Measurements from ENCODE around the gene VSIG10L2. TPM values are rescaled to one million over a fixed set of nuclear protein-coding genes. Genes with fewer than 3 reads are reported as not detected.
"Not testable (repeated sequence)": the region's sequence is repeated elsewhere in the genome, so short reads cannot be mapped to it uniquely, and the experiment has no call there.

Gene VSIG10L2
- total RNA-seq, 4 donors from 2014 or later, result under 0.01 to 0.27 (median 0.09) TPM; not detected in 1

- peaks cover 3 to 36% (median 6%) of the 10 kb centered on the region in 4 donors for H3K27me3 ChIP-seq
- H3K36me3 ChIP-seq, result peaks cover 0 to 16% (median 0%) of the 10 kb centered on the region in 3 donors
- TF ChIP-seq, protein P1, sequence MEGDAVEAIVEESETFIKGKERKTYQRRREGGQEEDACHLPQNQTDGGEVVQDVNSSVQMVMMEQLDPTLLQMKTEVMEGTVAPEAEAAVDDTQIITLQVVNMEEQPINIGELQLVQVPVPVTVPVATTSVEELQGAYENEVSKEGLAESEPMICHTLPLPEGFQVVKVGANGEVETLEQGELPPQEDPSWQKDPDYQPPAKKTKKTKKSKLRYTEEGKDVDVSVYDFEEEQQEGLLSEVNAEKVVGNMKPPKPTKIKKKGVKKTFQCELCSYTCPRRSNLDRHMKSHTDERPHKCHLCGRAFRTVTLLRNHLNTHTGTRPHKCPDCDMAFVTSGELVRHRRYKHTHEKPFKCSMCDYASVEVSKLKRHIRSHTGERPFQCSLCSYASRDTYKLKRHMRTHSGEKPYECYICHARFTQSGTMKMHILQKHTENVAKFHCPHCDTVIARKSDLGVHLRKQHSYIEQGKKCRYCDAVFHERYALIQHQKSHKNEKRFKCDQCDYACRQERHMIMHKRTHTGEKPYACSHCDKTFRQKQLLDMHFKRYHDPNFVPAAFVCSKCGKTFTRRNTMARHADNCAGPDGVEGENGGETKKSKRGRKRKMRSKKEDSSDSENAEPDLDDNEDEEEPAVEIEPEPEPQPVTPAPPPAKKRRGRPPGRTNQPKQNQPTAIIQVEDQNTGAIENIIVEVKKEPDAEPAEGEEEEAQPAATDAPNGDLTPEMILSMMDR (IDR thresholded peaks at IDR 0.05), result no peak
- TF ChIP-seq POLR2A (IDR thresholded peaks at IDR 0.05), result no peak
- H3K9me3 ChIP-seq, result no peaks in the 10 kb centered on the region
- H3K4me3 ChIP-seq, result peak within 1 kb of the TSS; percentile 48 to 73 (median 60)
- DNase-seq, result no peak
- H3K27ac ChIP-seq, result no peak within 1 kb of the TSS
- 2 to 16% methylated on average over 18 to 29 of the region's 81 CpGs for WGBS, 2 donors
- intact Hi-C loops (cut with DNase I), result no loop called here
- H3K4me1 ChIP-seq, result peaks cover 16 to 30% (median 17%) of the 10 kb centered on the region in 3 donors
Measured at GRCh38 chr11:125903711-125904659, 41.9 kb upstream of the VSIG10L2 start, which contains the start of gene DDX25. TSS of gene DDX25 (plus strand) at chr11:125904508. CDS start at chr11:125904518, 10 bp downstream.

DNA sequence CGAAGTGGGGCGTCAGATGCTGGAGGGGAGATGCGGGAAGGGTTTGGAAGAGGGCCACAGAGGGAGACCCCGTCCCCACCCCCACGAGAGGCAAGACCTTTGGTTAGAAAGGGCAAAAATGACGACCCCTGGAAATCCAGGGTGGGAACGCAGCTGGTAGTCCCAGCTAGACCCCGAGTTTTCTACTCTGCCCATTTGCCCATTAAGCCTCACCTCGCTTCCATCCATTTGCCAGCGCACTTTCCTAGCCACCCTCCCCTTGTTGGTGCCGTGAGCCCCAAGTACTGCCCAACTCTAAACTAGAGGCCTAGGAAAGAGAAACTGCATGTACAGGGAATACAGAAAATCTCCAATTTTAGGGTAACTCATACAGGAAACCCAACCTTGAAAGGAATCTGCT, 41.2 kb upstream of the VSIG10L2 start:
- 55 to 56% methylated on average over 8 to 9 of the region's 11 CpGs for WGBS, 2 donors
- intact Hi-C loops (cut with DNase I), result no loop called here
- Histone ChIP-seq H3K27ac (no peak overlapping the region), H3K4me1 (peaks cover 16 to 30% (median 17%) of the 10 kb centered on the region in 3 donors), H3K27me3 (peaks cover 3 to 38% (median 6%) of the 10 kb centered on the region in 4 donors), H3K9me3 (no peaks in the 10 kb centered on the region), H3K4me3 (peak overlapping the region in 2 of 4 donors; percentile 56 to 73), H3K36me3 (peaks cover 0 to 9% (median 0%) of the 10 kb centered on the region in 3 donors)
- TF ChIP-seq, protein P1 (IDR thresholded peaks at IDR 0.05), result no peak
- TF ChIP-seq POLR2A (IDR thresholded peaks at IDR 0.05), result no peak
- DNase-seq, result no peak

DNA sequence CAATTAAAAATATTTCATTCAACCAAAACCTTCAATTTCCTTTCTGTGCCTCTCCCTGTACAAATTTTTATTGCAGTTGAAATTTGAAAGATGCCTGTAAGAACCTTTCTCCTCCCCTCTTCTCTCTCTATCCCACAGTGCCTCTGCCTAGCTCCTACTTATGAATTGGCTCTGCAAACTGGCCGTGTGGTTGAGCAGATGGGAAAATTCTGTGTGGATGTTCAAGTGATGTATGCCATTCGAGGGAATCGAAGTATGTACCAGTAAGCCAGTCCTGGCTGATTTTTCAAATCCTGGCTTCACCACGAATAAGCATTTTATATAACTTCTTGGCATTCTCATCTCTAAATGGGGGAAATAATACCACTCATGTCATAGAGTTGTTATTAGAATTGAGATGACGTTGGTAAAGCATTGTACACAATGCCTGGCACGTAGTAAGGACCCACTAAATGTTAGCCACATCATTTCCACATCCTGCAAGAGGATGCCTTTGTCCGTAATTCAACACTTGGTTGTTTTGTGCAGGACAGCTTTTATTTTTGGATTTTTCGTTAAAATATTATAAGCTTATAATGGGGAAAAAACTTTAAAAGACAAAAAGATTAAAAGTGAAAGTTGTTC, 35.5 kb upstream of the VSIG10L2 start:
- Histone ChIP-seq H3K4me3 (no peak overlapping the region), H3K36me3 (no peaks in the 10 kb centered on the region), H3K4me1 (no peaks in the 10 kb centered on the region), H3K27ac (no peak overlapping the region), H3K9me3 (no peaks in the 10 kb centered on the region), H3K27me3 (peaks cover 0 to 29% (median 0%) of the 10 kb centered on the region in 4 donors)
- no peak for DNase-seq
- TF ChIP-seq POLR2A (IDR thresholded peaks at IDR 0.05), result no peak
- TF ChIP-seq, protein P1 (IDR thresholded peaks at IDR 0.05), result no peak
- 64 to 72% methylated on average over 8 of the region's 8 CpGs for WGBS, 2 donors
- intact Hi-C loops (cut with DNase I), result no loop called here

- H3K4me1 ChIP-seq; intact Hi-C loops (cut with DNase I); H3K4me3 ChIP-seq; H3K27ac ChIP-seq; H3K9me3 ChIP-seq; H3K36me3 ChIP-seq; DNase-seq: not testable (repeated sequence)
- peaks cover 0 to 44% (median 0%) of the 10 kb centered on the region in 4 donors for H3K27me3 ChIP-seq
- 69 to 88% methylated on average over 3 of the region's 3 CpGs for WGBS, 2 donors
Measured at GRCh38 chr11:125914601-125915000, 31.2 kb upstream of the VSIG10L2 start.

GRCh38 chr11:125916683-125917347, 29.0 kb upstream of the VSIG10L2 start:
- no peak for DNase-seq
- 78 to 82% methylated on average over 9 to 12 of the region's 12 CpGs for WGBS, 2 donors
- Histone ChIP-seq H3K27ac (no peak overlapping the region), H3K4me3 (no peak overlapping the region), H3K36me3 (no peaks in the 10 kb centered on the region), H3K9me3 (no peaks in the 10 kb centered on the region), H3K27me3 (peaks cover 0 to 45% (median 0%) of the 10 kb centered on the region in 4 donors), H3K4me1 (no peaks in the 10 kb centered on the region)
- intact Hi-C loops (cut with DNase I), result no loop called here
- TF ChIP-seq, protein P1 (IDR thresholded peaks at IDR 0.05), result no peak
- TF ChIP-seq POLR2A (IDR thresholded peaks at IDR 0.05), result no peak

Measured in esophagus squamous epithelium (tissue), 5 donors.